HG03469 (cell line): ENCODE data around the gene NIT2.
A peak's percentile ranks its signal among the peaks of the same experiment; 100 is the strongest.
"Not testable (repeated sequence)": the region's sequence is repeated elsewhere in the genome, so short reads cannot be mapped to it uniquely, and the experiment has no call there.

Experiments
- ATAC-seq: cut with Tn5 transposase; IDR thresholded peaks from one replicate; pipeline ENCODE4 v1.9.1; 2021; ENCODE audit warnings: mild to moderate bottlenecking, moderate library complexity, moderate number of reproducible peaks; ENCODE audit not compliant: unreplicated experiment

The NIT2 gene, protein sequence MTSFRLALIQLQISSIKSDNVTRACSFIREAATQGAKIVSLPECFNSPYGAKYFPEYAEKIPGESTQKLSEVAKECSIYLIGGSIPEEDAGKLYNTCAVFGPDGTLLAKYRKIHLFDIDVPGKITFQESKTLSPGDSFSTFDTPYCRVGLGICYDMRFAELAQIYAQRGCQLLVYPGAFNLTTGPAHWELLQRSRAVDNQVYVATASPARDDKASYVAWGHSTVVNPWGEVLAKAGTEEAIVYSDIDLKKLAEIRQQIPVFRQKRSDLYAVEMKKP

DNA sequence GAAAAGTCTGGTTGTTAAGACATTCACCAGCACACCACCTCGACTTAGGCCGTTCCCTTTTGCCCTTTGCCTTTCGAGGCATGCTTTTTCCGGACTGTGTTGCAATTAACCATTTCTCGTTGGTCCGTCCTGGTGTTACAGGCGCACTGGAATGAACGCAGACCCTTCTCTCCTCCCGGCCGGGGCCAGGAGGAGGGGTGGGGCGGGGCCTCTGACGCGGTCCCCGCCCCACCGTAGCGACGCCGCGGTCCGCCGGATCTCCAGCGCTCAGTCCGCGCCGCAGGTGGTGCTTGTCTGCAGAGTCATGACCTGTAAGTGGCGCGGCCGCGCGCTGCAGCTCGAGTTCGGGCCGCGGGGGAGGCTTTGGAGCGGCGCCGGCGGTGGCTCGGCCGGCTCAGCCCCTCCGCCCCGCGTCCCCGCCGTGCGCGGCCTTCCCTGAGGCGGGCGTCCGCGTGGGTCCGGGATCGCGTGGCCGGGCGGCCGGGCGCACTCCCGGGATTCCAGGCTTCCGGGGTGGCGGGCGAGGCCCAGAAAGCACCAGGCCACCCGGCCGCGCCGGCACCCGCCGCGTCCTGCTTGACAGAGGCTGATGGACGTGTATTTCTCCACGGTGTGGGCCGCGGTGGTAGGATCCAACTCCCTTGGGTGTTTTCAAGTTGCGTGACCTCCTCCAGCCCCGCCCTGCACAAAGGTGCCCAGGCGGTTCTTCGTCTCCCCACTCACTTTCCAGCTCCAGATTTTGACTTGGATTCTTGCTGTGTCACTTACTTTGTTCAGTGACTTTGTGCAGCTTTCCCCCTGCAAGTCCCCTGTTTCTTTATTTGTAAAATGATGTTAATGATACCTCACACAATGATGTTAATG lies at the start of gene NIT2:
NIT2 (plus strand) TSS at position 270 of the 864 bp plus-strand sequence; CDS start at position 305, 35 bp downstream.
- ATAC-seq = peak; percentile 91

DNA sequence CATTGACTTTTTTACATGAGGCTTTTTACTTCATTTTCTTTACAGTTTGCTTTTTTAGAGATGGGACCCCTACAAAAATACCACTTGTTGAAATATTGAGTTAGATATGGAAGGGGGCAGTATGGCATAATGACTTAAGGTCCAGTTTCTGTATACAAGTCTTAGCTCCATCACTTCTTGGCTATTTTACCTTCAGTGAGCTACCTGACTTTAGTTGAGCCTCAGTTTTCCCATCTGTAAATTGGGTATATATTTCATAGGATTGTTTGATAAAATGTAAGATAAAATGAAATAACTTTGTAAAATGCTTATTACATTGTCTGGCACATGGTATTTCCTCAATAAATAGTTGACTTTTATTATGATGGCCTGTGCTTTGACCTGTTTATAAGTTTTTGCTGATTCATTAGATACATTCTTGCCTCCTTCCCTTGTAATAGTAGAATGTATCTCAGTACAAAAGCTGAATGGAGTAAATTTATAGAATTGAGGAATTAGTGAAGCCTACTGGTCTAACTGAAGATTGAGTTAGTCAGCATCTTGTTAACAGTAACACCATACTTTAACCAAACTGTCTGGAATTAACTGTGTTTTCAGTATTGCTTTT lies 46.2 kb upstream of the NIT2 start:
- ATAC-seq = no peak

DNA sequence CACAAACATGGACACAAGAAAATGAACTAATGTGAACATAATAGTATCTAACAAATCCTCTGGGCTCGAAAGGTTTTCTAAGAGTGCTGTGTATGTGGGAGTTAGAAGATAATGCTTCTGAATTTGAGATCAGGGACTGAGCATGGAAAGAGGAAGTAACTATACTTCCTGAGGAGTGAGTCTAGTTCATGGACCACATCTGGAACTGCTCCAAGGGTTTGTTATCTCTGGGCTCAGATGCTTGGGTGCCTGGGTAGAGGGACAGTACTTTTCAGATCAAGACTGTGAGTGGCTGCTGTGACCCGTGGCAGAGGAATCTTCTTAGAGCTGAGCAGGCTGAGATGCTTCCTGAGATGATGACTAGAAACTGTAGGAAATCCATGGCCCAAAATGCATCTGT lies 45.2 kb upstream of the NIT2 start:
- no peak for ATAC-seq

DNA sequence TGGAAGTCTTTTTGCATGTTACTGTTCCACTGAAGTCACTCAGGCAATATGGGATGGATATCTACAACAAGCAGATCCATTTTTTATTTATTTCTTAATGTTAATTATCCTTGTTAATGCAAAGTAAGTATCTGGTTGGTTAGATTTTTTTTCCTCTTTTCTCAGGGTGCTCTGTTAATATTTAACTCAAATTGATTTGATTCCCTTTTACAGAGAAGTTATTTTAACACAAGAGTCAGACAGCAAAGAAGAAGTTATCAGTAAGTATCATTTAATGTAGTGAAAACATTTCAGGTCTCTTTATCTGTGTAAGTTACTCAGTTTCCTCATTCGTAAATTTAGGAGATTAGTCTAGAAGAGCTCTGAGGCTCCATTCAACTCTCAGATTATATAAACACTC lies 39.5 kb upstream of the NIT2 start:
- ATAC-seq = no peak

DNA sequence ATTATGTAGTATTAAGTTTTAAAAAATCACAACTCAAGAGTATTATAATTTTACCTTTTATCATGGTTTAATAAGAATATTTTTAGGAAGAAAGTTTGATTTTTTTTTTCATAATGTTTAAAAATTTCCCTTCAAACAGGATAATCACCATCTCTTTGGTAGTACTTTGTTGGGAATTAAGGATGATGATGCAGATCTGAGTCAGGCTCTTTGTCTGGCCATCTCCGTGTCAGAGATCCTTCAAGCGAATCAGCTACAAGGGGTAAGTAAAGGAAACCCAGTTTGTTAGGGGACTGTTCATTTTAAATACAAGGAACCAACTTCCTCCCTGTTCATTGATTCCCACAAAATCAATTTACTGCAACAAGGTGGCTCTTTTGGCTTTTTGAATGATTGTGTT lies 36.8 kb upstream of the NIT2 start:
- no peak for ATAC-seq

DNA sequence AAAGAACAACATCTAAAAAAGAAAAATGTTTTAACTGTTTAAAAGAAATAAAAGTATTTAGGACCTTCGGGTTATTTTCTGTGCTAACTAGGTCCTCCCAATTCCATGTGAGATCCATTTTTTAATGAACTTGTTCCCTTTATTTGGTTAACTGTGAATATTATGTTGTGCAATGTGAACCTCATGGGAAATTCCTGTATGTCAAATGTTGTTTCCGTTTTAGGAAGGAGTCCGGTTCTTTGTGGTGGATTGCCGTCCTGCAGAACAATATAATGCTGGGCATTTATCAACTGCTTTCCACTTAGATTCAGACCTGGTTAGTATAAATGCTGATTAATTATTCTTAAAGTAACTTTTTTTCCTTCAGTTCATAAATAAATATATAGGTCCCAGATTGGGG lies 35.5 kb upstream of the NIT2 start:
- no peak for ATAC-seq

DNA sequence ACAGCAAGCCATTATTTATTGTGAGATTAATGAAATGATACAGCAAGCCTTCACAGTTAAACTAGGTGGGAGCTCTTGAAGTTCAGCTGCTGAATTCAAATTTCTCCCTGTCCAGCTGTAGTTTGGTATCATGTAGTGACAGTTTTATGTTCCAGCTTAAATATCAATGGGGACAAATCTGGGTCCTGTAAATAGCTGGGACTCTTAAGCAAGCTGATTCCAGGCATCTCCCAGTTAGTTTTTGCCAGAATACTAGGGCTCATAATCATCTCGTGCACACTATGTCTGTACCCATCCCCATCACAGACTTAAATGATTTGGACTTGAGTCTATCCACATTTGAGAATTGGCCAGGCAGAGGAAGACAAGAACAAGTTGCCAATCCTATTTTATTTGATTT lies 27.9 kb upstream of the NIT2 start:
- no peak for ATAC-seq

DNA sequence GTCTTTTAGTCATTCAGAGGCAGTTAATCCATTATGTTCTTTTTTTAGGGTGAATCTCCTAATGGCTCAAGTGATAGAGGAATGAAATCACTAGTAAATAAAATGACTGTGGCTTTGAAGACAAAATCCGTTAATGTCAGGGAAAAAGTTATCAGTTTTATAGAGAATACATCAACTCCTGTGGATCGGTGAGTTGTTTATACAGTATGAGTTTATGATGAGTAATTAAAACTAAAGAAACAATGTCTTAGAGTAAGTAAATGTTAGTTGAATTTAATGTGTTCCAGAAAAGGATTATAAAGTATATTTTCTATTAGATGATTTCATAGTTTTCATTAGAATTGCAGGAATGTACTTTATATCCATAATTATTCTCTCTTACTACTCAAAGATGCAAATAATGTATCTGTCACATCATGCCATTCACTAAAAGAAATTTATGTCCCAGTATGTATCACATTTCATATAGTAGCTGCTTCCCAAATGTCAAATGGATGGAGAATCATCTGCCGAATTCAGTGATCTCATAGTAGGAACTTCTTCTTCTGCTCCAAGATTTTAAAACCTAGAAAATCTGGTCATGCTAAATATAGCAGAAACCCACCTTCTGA lies 24.1 kb upstream of the NIT2 start:
- ATAC-seq = no peak

DNA sequence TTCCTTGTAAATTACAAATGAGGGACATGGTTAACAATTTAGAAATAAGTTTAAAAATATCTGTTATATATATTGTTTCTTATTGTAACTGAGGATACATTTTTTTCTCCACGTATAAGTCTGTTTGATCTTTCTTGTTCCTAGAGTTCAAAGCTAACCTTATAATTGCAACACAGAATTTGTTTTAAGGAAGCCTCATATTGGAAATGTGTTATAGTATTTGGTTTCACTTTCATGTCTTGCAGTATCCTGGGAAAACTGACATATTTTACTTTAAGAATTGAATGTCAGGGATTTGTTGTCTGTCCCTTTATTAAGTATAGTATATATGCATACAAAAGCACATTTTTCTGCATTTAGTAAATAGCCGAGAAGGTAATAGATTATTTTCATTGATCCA lies 23.5 kb upstream of the NIT2 start:
- no peak for ATAC-seq

DNA sequence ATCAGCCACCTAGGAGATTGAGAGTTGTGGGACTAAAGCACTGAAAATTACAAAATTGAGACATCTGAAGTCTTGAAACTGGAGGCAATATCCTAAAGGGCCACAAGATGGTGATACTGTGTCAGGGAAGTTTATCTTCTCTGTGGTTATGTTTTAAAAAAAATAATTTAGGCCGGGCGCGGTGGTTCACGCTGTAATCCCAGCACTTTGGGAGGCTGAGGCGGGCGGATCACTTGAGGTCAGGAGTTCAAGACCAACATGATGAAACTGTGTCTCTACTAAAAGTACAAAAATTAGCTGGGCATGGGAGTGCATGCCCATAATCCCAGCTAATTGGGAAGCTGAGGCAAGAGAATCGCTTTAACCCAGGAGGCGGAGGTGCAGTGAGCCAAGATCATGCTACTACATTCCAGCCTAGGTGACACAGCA lies 17.9 kb upstream of the NIT2 start:
- ATAC-seq = peak; percentile 59

DNA sequence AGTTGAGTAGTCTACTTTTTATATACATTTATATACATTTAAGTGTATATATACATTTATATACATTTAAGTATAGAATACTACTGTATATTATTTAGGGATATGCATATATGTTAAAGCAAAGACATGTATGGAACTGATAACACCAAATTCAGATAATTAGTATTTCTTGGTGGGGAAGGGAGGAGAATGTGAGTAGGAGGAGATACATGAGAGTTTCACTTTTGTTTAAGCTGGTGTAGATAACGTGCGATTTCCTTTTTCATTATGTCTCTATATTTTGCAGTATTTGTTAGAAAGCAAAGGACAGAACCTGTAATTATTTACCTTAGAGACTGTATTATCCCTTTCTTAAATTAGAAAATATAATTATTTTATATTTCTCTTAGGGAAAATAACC lies 16.6 kb upstream of the NIT2 start:
- ATAC-seq = no peak

DNA sequence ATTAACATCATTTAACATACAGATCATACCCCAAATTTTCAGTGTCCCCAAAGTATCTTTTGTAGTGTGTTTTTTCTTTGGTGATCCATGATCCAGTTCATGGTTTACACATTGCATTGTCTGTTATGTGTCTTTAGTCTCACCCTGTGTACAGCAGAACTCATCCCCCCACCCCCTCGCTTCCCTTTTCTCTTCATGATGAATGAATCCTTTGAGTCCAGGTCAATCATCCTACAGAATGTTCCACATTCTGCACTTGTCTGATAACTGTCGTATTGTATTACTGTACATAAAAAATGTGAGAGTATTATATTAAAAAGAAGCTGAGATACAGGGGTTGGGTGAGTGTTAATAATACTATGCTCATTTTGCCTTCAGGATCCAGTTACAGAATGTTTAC lies 14.6 kb upstream of the NIT2 start:
- no peak for ATAC-seq

DNA sequence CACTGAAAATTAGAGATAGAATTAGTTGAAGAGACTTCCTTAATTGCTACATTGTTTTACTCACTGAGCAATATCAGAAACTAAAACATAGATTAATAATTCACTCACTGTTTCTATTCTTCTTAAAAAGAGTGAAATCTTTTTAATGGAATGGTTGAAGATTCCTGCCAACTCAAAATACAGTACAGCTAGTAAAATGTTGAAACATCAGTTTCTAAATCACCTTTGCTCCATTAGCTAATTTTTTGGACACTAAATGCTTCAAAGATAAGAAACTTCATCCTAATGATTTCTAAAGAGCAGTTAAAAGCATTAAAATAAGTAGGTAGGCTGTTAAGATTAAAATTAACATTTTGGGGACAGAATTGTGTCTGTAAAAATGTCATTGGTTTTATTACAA lies 10.5 kb upstream of the NIT2 start:
- ATAC-seq = no peak

DNA sequence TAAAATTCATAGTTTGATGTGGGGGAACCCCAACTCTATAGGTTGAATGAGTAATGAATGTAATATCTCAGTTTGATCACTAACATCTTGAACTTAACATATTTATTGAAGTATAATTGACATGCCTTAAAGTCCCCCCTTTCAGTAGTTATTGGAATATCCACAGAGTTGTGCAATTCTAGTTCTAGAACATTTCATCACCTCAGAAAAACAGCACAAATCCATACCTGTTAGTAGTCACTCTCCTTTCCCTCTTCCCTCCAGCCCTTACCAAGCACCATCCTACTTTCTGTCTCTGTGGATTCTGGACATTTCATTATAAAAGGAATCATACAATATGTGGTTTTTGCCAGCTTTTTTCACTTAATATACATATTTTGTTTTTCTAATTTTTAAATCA lies 8.7 kb upstream of the NIT2 start:
- no peak for ATAC-seq

DNA sequence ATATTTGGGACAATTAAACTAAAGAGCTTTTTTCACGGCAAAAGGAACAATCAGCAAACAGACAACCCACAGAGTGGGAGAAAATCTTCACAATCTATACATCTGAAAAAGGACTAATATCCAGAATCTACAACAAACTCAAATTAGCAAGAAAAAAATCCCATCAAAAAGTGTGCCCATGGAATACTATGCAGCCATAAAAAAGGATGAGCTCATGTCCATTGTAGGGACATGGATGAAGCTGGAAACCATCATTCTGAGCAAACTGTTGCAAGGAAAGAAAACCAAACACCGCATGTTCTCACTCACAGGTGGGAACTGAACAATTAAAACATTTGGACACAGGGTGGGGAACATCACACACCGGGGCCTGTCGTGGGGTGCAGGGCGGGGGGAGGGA lies 7.2 kb upstream of the NIT2 start:
- not testable (repeated sequence) for ATAC-seq

DNA sequence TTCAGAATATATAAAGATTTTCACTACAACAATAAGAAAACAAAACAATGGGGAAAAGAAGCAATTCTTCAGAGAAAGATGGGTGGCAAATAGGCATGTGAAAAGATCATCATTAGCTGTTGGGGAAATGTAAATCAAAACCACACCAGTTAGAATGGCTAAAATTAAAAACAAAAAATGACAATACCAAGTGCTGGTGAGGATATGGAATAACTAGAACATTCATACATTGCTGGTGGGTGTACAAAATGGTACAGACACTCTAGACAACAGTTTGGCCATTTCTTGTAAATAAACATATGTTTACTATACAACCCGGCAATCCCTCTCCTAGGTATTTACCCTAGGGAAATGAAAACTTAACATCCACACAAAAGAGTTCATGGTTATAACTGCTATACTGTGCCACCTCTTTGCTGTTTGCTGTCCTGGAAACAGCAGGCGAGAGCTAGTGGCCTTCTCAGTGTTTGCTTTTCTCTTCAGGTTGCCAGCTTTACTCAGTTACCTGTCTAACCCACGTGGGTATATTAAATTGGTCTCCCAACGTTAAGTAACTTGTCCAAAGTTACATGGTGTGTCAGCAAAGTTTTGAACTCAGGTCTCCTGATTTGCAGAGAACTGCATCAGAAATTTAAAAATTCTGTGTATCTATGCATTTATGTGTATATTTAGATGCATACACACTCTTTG lies 4.6 kb upstream of the NIT2 start:
- ATAC-seq = no peak

DNA sequence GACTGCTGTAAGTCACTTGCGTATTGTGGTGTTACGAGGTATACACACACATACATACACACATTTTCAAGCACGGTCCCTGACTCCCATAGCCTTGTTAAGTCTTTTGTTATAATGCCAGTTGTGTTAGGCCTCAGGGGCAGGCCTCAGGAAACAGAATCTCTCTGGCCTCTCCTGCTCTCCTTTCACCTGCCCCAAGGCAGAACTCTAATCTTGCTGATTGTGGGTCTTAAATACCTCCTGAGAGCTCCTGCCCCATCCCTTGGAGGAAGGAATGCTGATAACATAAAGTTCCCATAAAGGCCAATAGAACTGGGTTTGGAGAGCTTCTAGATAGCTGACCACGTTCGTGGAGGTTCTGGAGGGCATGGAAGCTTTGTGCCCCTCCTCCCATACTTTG lies 3.9 kb upstream of the NIT2 start:
- no peak for ATAC-seq

DNA sequence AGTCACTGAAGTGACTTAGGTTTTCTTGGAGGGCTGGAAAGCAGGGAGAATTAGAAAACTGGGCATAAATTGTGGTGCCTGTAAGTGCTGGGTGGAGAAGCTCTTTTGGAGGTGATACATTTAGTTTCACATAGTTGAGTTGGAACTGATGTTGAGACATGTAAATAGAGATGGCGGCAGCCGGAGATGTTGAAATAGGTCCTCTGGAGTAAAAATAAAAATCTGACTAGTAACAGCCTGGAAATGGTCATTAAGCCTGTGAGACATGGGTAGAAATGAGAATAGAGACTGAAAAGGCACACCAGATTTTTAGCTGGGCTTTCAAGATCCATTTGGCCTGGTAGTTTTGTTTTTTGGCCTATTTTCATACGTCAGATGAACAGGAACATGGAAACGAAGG lies 2.9 kb upstream of the NIT2 start:
- ATAC-seq = no peak

DNA sequence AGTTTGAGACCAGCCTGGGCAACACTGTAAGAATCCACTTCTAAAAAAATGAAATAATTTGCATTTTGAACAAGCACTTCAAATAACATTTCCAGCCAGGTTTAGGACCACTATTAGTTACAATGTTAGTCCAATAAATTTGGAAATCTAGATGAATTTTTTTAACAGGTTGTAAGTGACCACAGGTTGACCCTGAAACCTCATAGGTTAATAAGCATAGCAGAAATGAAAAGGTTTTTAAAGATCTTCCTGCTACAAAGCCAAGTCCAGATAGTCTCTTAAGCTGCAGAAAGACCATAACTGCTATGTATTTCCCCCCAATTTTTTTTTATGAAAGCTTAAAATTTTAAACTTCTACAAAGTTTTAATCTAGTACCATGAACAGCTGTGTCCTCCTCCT lies 1.5 kb upstream of the NIT2 start:
- ATAC-seq = no peak

DNA sequence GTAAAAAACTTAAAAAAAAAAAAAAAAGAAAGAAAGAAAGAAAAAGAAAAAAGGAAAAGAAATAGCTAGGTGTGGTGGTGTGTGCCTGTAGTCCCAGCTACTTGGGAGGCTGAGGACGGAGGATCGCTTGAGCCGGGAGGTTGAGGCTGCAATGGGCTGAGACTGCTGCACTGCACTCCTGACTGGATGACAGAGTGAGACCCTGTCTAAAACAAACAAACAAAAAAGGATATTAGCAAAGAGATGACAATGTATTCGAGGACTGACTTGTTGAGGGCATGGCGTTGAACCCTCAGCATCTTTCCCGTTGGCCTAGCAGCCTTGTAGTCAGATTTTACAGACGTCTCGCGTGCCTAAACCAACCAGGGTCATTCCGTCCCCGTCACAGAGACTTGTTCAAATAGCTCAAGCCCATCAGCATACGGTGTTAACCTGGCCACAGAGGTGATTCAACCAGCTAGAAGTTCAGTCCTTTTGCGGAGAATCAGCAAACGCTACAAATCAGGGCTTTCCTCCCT lies 528 bp upstream of the NIT2 start:
- ATAC-seq = no peak

DNA sequence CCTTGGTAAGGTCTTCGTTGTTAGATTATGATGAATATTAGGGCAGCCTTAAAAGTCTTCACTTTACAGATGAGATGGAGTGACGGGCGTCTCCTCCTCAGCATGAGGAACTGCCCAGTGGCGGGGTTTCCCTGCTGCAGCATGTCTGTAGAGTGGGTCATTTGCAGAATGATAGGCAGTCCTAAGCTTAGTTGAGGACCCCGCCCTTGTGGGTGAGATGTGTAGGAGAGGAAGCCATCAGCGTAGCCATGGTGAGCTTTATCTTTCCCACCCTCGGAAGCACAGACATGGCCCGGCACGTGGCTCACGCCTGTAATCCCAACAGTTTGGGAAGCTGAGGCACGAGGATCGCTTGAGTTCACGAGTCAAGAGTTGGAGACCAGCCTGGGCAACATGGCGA lies 877 bp downstream of the NIT2 start:
- ATAC-seq = no peak
